ENCODE data around the gene P2RX4. TPM values are rescaled to one million over a fixed set of nuclear protein-coding genes. Genes with fewer than 3 reads are reported as not detected.

P2RX4 gene
- total and polyA plus RNA-seq, 2 of the 4 experiments (the other 2 are of a cell fraction): 9.5 to 12.6 TPM

- ATAC-seq (ENCODE audit: low read depth): no peak
- no peaks in the 10 kb centered on the region for H3K27me3 ChIP-seq (ENCODE audit: control insufficient read depth, insufficient read depth, low read length)
- POLR2A ChIA-PET (ENCODE audit: unreplicated experiment): no interaction called here
- H4K5ac ChIP-seq (ENCODE audit: low read depth, low read length): no peak overlapping the region
- no peak overlapping the region for H3K23ac ChIP-seq (ENCODE audit: low read depth, low read length)
- peak overlapping the region in 1 of 2 experiments; percentile 80; a peak in 1 of 4 replicates for H4K8ac ChIP-seq (ENCODE audit: low read depth in 2 of 2, low read length in 2 of 2)
- H2BK5ac ChIP-seq (ENCODE audit: low read depth, low read length, poor library complexity, severe bottlenecking): no peak overlapping the region
- H2AFZ ChIP-seq (replicated peaks; ENCODE audit: low read length, poor library complexity): peak overlapping the region; percentile 46
- BruUV-seq (replicated peaks): no TSS peak
- no peak overlapping the region for H3K9ac ChIP-seq (ENCODE audit: low read depth, low read length)
- H3K4me1 ChIP-seq (ENCODE audit: control insufficient read depth, insufficient read depth, low read length): peaks cover 15% of the 10 kb centered on the region
- H3K4ac ChIP-seq (ENCODE audit: low read depth, low read length): peak overlapping the region; percentile 91
- no peaks in the 10 kb centered on the region for H3K36me3 ChIP-seq (ENCODE audit: control insufficient read depth, insufficient read depth, low read length)
- no peaks in the 10 kb centered on the region for H3K9me3 ChIP-seq (ENCODE audit: control insufficient read depth, insufficient read depth, low read length)
- H2BK120ac ChIP-seq (ENCODE audit: low read depth, low read length): peak overlapping the region; percentile 63
- H3K18ac ChIP-seq (ENCODE audit: low read depth, low read length): no peak overlapping the region
- peak overlapping the region; percentile 71; the same call in 1 of the 2 replicates for H4K91ac ChIP-seq (ENCODE audit: insufficient read depth, low read depth, low read length)
- peak overlapping the region; percentile 55; the same call in 1 of the 2 replicates for H3K14ac ChIP-seq (replicated peaks; ENCODE audit: low read depth, low read length)
- dilution Hi-C loops (cut with HindIII; ENCODE audit: low sequenced_read_pairs, unreplicated experiment): no loop called here
- no peak overlapping the region for H3K4me3 ChIP-seq (ENCODE audit: insufficient read depth, low read depth, low read length)
- peak overlapping the region; percentile 79 for H2AK9ac ChIP-seq (replicated peaks; ENCODE audit: low read depth, low read length, poor library complexity)
- peak overlapping the region; percentile 96 for H2AK5ac ChIP-seq (ENCODE audit: low read depth, low read length)
- H2BK15ac ChIP-seq (ENCODE audit: low read depth, low read length): peak overlapping the region; percentile 59; the same call in 2 of the 3 replicates
- H3K4me2 ChIP-seq (ENCODE audit: low read depth, low read length): no peak overlapping the region
- H3K79me1 ChIP-seq (ENCODE audit: low read depth in 1 of 2, low read length in 2 of 2): no peaks in the 10 kb centered on the region
- in situ Hi-C loops (cut with MboI; ENCODE audit: low sequenced_read_pairs): no loop called here
- peak overlapping the region; percentile 77 for H2BK20ac ChIP-seq (ENCODE audit: low read depth, low read length)
- intact Hi-C loops (cut with micrococcal nuclease): no loop called here
- no CpG with 5 or more reads among the region's 9 CpGs for WGBS, 2 experiments (ENCODE audit: extremely low coverage in 2 of 2, insufficient read length in 1 of 2)
- H4K20me1 ChIP-seq (ENCODE audit: insufficient read depth, low read length): no peaks in the 10 kb centered on the region
- DNase-seq: no peak
- H3K27ac ChIP-seq (ENCODE audit: insufficient read depth, low read length): no peak overlapping the region
- TF ChIP-seq USF2 (IDR thresholded peaks at IDR 0.05; ENCODE audit: low read depth, low read length) (no peak), RCOR1 (IDR thresholded peaks at IDR 0.05; ENCODE audit: insufficient replicate concordance, low read length) (no peak), RFX5 (IDR thresholded peaks at IDR 0.05; ENCODE audit: low read depth, low read length) (no peak), MXI1 (IDR thresholded peaks at IDR 0.05; ENCODE audit: borderline replicate concordance, low read depth, low read length) (no peak), POLR2A (IDR thresholded peaks at IDR 0.05; ENCODE audit: low read depth, low read length) (no peak), MAZ (IDR thresholded peaks at IDR 0.05; ENCODE audit: borderline replicate concordance, low read depth, low read length) (no peak)
- TF ChIP-seq, protein P1, sequence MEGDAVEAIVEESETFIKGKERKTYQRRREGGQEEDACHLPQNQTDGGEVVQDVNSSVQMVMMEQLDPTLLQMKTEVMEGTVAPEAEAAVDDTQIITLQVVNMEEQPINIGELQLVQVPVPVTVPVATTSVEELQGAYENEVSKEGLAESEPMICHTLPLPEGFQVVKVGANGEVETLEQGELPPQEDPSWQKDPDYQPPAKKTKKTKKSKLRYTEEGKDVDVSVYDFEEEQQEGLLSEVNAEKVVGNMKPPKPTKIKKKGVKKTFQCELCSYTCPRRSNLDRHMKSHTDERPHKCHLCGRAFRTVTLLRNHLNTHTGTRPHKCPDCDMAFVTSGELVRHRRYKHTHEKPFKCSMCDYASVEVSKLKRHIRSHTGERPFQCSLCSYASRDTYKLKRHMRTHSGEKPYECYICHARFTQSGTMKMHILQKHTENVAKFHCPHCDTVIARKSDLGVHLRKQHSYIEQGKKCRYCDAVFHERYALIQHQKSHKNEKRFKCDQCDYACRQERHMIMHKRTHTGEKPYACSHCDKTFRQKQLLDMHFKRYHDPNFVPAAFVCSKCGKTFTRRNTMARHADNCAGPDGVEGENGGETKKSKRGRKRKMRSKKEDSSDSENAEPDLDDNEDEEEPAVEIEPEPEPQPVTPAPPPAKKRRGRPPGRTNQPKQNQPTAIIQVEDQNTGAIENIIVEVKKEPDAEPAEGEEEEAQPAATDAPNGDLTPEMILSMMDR (conservative IDR thresholded peaks at IDR 0.05; ENCODE audit: low read depth, low read length): no peak
- peaks cover 22% of the 10 kb centered on the region for H3K9me1 ChIP-seq (ENCODE audit: insufficient read depth, low read length)
- no peak overlapping the region for H3K56ac ChIP-seq (ENCODE audit: extremely low read depth, insufficient read depth, low read length)
- CTCF ChIA-PET: no interaction called here
These were observed 20.8 kb upstream of the P2RX4 start for GRCh38 chr12:121189131-121189530.
